Pancreas (tissue), 10 donors: Measurements from ENCODE around the gene UBASH3A. TPM values are rescaled to one million over a fixed set of nuclear protein-coding genes. Genes with fewer than 3 reads are reported as not detected.

Experiments used
- ATAC-seq, 4 donors: fragments of 200-7000 bp; cut with Tn5 transposase; one replicate each; pipeline versions ENCODE4 v1.8.0 to v1.9.1; 2020; ENCODE audit warnings: mild to moderate bottlenecking in 4 of 4, moderate library complexity in 4 of 4
- DNase-seq, 6 donors: peaks; one replicate each; pipeline ENCODE4 v3.0.0-alpha.2; 2020
- FAIRE-seq: peaks from 2 replicates; lab custom pipeline; 2012; peaks lifted over from hg19 to GRCh38; lab: Jason Lieb, UNC
- H3K27ac ChIP-seq, 4 donors: fragments of 200-600 bp; sonication (generic); 1 replicate in 3 of 4; 2 replicates in 1 of 4; pipeline versions ENCODE4 v1.5.0 to v1.8.0; 2020
- H3K27me3 ChIP-seq, 4 donors: fragments of 200-600 bp; one replicate each; pipeline ENCODE4 v1.8.0; 2021
- H3K36me3 ChIP-seq, 3 donors: fragments of 200-600 bp; sonication (generic) in 1 of 3; one replicate each; pipeline versions ENCODE4 v1.5.0 to v1.8.0; 2020 to 2021
- H3K4me1 ChIP-seq, 3 donors: fragments of 200-600 bp; one replicate each; pipeline ENCODE4 v1.8.0; 2021
- H3K4me3 ChIP-seq, 4 donors: fragments of 200-600 bp; sonication (generic) in 2 of 4; one replicate each; pipeline versions ENCODE4 v1.5.0 to v1.8.0; 2020 to 2021
- H3K9me3 ChIP-seq, 4 donors: fragments of 200-600 bp; one replicate each; pipeline ENCODE4 v1.8.0; 2021
- WGBS, 2 donors: extraction: QIAGEN DNeasy Blood & Tissue Kit; methylation state at CpG; one replicate each; pipeline ENCODE4 v1.1.7; 2013; 5-methylcytosine and 5-hydroxymethylcytosine counted together
- intact Hi-C, 3 donors: fragments of 100-400 bp; cut with DNase I; formaldehyde crosslinking; loops; one replicate each; pipeline versions ENCODE4 v1.11.1 to v1.14.2; 2022
- polyA plus RNA-seq, 2 donors: library from polyadenylated mRNA; stranded (reverse); fragments of 200-250 nt; gene quantifications; one replicate each; pipeline ENCODE4 v1.2.3, GENCODE V29; 2013
- total RNA-seq, 6 donors: library from RNA; stranded (reverse); fragmentation: NEBNext Ultra II Directional in 4 of 6; extraction: Animal tissue kit (Norgen Biotek cat#: 25700) in 4 of 6; gene quantifications; one replicate each; pipeline versions ENCODE4 v1.2.1 to v1.2.4, GENCODE V29; 2021 to 2023
- TF ChIP-seq, protein P1 (sequence below), 4 donors: fragments of 200-600 bp; sonication (generic) in 3 of 4; IDR thresholded peaks; one replicate each; pipeline versions ENCODE4 v1.5.0 to v1.8.0; 2021; ENCODE audit warnings: antibody characterized with exemption in 4 of 4
- donor health status: healthy with polysubstance abuse.
- donor health status: DM: no; HTN: no; CAD: no; lungs with moderate emphysema.
- donor health status: DM: no; HTN: no; CAD: no.
- donor health status: control.
- donor health status: control.
- donor health status: Bipolar disorder and iron deficiency.
- donor health status: DM: yes; HTN: yes; CAD: no.
- donor health status: DM: no; HTN: no; CAD: no.
- donor health status: DM: no; HTN: no; CAD: no.
- donor health status: DM: yes; HTN: yes; CAD: no.

Gene UBASH3A
- total and polyA plus RNA-seq, 8 donors: 0.15 to 0.40 (median 0.32) TPM; not detected in 1

GRCh38 chr21:42424914-42425541, 21.3 kb downstream of the UBASH3A start:
- Histone ChIP-seq H3K27ac (no peak overlapping the region), H3K4me3 (no peak overlapping the region), H3K36me3 (no peaks in the 10 kb centered on the region), H3K4me1 (no peaks in the 10 kb centered on the region), H3K9me3 (no peaks in the 10 kb centered on the region), H3K27me3 (no peaks in the 10 kb centered on the region)
- ATAC-seq (peak in 1 of 4 donors; percentile 43), DNase-seq (no peak), FAIRE-seq (no peak)
- intact Hi-C loops: no loop called here
- WGBS, 2 donors: 68 to 81% methylated on average over 12 of the region's 12 CpGs
- TF ChIP-seq, protein P1, sequence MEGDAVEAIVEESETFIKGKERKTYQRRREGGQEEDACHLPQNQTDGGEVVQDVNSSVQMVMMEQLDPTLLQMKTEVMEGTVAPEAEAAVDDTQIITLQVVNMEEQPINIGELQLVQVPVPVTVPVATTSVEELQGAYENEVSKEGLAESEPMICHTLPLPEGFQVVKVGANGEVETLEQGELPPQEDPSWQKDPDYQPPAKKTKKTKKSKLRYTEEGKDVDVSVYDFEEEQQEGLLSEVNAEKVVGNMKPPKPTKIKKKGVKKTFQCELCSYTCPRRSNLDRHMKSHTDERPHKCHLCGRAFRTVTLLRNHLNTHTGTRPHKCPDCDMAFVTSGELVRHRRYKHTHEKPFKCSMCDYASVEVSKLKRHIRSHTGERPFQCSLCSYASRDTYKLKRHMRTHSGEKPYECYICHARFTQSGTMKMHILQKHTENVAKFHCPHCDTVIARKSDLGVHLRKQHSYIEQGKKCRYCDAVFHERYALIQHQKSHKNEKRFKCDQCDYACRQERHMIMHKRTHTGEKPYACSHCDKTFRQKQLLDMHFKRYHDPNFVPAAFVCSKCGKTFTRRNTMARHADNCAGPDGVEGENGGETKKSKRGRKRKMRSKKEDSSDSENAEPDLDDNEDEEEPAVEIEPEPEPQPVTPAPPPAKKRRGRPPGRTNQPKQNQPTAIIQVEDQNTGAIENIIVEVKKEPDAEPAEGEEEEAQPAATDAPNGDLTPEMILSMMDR (IDR thresholded peaks at IDR 0.05): no peak

- Histone ChIP-seq H3K4me3 (no peak overlapping the region), H3K4me1 (no peaks in the 10 kb centered on the region), H3K27me3 (no peaks in the 10 kb centered on the region), H3K27ac (no peak overlapping the region), H3K36me3 (no peaks in the 10 kb centered on the region), H3K9me3 (no peaks in the 10 kb centered on the region)
- TF ChIP-seq, protein P1 (IDR thresholded peaks at IDR 0.05): no peak
- no peak for DNase-seq
- intact Hi-C loops: no loop called here
- FAIRE-seq: no peak
- WGBS, 2 donors: 70 to 82% methylated on average over 4 of the region's 4 CpGs
- no peak for ATAC-seq
Observed at GRCh38 chr21:42425591-42425990, 21.9 kb downstream of the UBASH3A start.

DNA sequence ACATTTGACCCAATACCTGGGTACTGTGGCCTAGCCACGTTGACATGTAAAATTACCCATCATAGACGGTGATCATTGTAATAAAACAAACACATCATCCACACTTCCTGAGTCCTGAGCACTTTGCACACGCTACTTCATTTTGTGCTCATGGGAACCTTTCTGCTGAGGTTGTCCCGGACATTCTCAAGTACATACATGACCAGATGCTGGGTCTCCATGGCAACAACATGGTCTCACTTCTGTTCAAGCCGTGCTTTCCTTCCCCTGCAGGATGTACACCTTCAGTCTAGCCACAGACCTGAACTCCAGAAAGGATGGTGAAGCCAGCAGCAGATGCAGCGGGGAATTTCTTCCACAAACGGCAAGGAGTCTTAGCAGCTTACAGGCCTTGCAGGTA, 22.7 kb downstream of the UBASH3A start:
- intact Hi-C loops: no loop called here
- FAIRE-seq (no peak), DNase-seq (no peak), ATAC-seq (peak in 2 of 4 donors; percentile 57 to 58)
- TF ChIP-seq, protein P1 (IDR thresholded peaks at IDR 0.05): no peak
- Histone ChIP-seq H3K27me3 (no peaks in the 10 kb centered on the region), H3K9me3 (no peaks in the 10 kb centered on the region), H3K4me1 (no peaks in the 10 kb centered on the region), H3K4me3 (no peak overlapping the region), H3K36me3 (no peaks in the 10 kb centered on the region), H3K27ac (no peak overlapping the region)
- 69 to 77% methylated on average over 7 of the region's 7 CpGs for WGBS, 2 donors

DNA sequence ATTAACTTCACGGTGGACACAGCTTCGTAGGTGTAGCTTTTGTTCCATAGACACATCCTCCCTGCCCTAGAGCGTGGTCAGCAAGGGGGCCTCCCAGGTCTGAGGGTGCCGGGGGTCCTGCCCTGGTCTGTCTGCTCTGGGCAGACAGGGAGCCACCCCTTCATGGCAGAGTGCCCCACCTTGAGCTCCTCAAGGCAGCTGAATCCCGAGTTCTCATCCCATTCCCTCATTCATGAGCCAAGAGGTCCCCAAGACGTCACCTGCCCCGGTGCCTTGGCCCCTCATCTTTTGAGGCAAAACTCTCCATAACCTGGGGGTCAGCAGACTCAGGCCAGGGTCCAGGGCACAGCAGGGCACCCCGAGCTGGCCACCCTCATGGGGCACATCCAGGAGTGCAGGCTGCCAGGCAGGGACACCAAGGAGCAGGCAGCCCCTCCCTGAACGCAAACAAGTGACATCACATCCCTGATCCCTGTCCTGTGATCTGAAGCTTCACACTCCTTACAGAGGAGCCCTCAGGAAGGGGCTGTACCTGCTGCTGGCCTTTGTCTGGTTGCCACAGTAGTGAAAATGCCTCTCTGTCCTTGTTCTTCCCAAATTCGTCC, 23.3 kb downstream of the UBASH3A start:
- TF ChIP-seq, protein P1 (IDR thresholded peaks at IDR 0.05): no peak
- no peak overlapping the region for H3K27ac ChIP-seq
- no peaks in the 10 kb centered on the region for H3K9me3 ChIP-seq
- FAIRE-seq (no peak), ATAC-seq (no peak), DNase-seq (peak in 1 of 6 donors; percentile 16)
- no peaks in the 10 kb centered on the region for H3K36me3 ChIP-seq
- no peaks in the 10 kb centered on the region for H3K27me3 ChIP-seq
- no peak overlapping the region for H3K4me3 ChIP-seq
- H3K4me1 ChIP-seq: no peaks in the 10 kb centered on the region
- 80 to 91% methylated on average over 10 of the region's 10 CpGs for WGBS, 2 donors
- intact Hi-C loops: no loop called here

- H3K27me3 ChIP-seq: no peaks in the 10 kb centered on the region
- no peaks in the 10 kb centered on the region for H3K4me1 ChIP-seq
- intact Hi-C loops: no loop called here
- WGBS, 2 donors: 66 to 76% methylated on average over 10 of the region's 10 CpGs
- FAIRE-seq (no peak), DNase-seq (no peak), ATAC-seq (no peak)
- H3K4me3 ChIP-seq: no peak overlapping the region
- no peaks in the 10 kb centered on the region for H3K36me3 ChIP-seq
- TF ChIP-seq, protein P1 (IDR thresholded peaks at IDR 0.05): no peak
- H3K27ac ChIP-seq: no peak overlapping the region
- no peaks in the 10 kb centered on the region for H3K9me3 ChIP-seq
Observed at GRCh38 chr21:42427809-42428419, 24.2 kb downstream of the UBASH3A start.
